ENCODE data around the gene NUDC. TPM values are rescaled to one million over a fixed set of nuclear protein-coding genes. Genes with fewer than 3 reads are reported as not detected.

Gene NUDC
- total RNA-seq, 2 donors from 2014 or later = 65.4 to 66.3 TPM

GRCh38 chr1:26907071-26907917 is 14.2 kb upstream of the NUDC start:
- no peak for TF ChIP-seq POLR2A (IDR thresholded peaks at IDR 0.05)
- TF ChIP-seq, protein P1, sequence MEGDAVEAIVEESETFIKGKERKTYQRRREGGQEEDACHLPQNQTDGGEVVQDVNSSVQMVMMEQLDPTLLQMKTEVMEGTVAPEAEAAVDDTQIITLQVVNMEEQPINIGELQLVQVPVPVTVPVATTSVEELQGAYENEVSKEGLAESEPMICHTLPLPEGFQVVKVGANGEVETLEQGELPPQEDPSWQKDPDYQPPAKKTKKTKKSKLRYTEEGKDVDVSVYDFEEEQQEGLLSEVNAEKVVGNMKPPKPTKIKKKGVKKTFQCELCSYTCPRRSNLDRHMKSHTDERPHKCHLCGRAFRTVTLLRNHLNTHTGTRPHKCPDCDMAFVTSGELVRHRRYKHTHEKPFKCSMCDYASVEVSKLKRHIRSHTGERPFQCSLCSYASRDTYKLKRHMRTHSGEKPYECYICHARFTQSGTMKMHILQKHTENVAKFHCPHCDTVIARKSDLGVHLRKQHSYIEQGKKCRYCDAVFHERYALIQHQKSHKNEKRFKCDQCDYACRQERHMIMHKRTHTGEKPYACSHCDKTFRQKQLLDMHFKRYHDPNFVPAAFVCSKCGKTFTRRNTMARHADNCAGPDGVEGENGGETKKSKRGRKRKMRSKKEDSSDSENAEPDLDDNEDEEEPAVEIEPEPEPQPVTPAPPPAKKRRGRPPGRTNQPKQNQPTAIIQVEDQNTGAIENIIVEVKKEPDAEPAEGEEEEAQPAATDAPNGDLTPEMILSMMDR (IDR thresholded peaks at IDR 0.05) = no peak
- TF ChIP-seq POLR2AphosphoS5 (IDR thresholded peaks at IDR 0.05) = no peak
- no peaks in the 10 kb centered on the region for H3K36me3 ChIP-seq
- intact Hi-C loops (cut with DNase I) = no loop called here
- DNase-seq (ENCODE audit: low spot score) = no peak
- 39% methylated on average over 5 of the region's 6 CpGs for WGBS
- H3K27me3 ChIP-seq (replicated peaks; ENCODE audit: insufficient read depth) = no peaks in the 10 kb centered on the region
- H3K4me3 ChIP-seq = no peak overlapping the region
- no peak overlapping the region for H3K27ac ChIP-seq
- no peaks in the 10 kb centered on the region for H3K9me3 ChIP-seq
- no peaks in the 10 kb centered on the region for H3K4me1 ChIP-seq (replicated peaks)

DNA sequence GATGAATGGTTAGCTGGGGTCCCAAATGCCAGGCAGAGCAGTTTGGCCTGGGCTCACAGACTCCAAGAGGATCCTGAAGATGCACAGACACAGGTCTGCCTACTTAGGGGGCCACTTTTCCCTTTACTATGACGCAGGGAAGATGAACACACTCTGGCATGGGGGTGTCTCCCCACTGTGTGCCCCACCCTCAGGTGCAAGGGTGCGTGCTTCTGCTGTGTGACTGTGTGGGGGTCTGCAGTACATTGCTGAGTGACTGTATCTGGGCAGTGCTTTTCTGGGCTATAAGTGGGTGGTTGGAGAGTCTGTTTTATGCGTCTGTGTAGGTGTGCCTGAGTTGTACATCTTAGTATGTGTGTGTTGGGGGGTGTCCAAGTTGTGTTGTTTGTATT is 11.6 kb upstream of the NUDC start:
- no peaks in the 10 kb centered on the region for H3K27me3 ChIP-seq (replicated peaks; ENCODE audit: insufficient read depth)
- no peaks in the 10 kb centered on the region for H3K36me3 ChIP-seq
- no peaks in the 10 kb centered on the region for H3K9me3 ChIP-seq
- intact Hi-C loops (cut with DNase I) = no loop called here
- H3K27ac ChIP-seq = no peak overlapping the region
- TF ChIP-seq POLR2A (IDR thresholded peaks at IDR 0.05) (no peak), POLR2AphosphoS5 (IDR thresholded peaks at IDR 0.05) (no peak)
- TF ChIP-seq, protein P1 (IDR thresholded peaks at IDR 0.05) = no peak
- no peak for DNase-seq (ENCODE audit: low spot score)
- no peaks in the 10 kb centered on the region for H3K4me1 ChIP-seq (replicated peaks)
- H3K4me3 ChIP-seq = no peak overlapping the region
- WGBS = 80% methylated on average over 3 of the region's 3 CpGs

GRCh38 chr1:26910343-26911160 is 11.0 kb upstream of the NUDC start:
- DNase-seq (ENCODE audit: low spot score) = no peak
- Histone ChIP-seq H3K27ac (no peak overlapping the region), H3K27me3 (replicated peaks; ENCODE audit: insufficient read depth) (no peaks in the 10 kb centered on the region), H3K36me3 (no peaks in the 10 kb centered on the region), H3K4me1 (replicated peaks) (no peaks in the 10 kb centered on the region), H3K9me3 (no peaks in the 10 kb centered on the region), H3K4me3 (no peak overlapping the region)
- no peak for TF ChIP-seq POLR2A (IDR thresholded peaks at IDR 0.05)
- TF ChIP-seq, protein P1 (IDR thresholded peaks at IDR 0.05) = no peak
- no peak for TF ChIP-seq POLR2AphosphoS5 (IDR thresholded peaks at IDR 0.05)
- intact Hi-C loops (cut with DNase I) = no loop called here
- 76% methylated on average over 4 of the region's 4 CpGs for WGBS

GRCh38 chr1:26911399-26912146 is 10.0 kb upstream of the NUDC start:
- 91% methylated on average over 8 of the region's 8 CpGs for WGBS
- no peak overlapping the region for H3K27ac ChIP-seq

More at GRCh38 chr1:26911399-26912146, 10.0 kb upstream of the NUDC start:
- intact Hi-C loops (cut with DNase I) = no loop called here
- no peak for DNase-seq (ENCODE audit: low spot score)
- H3K27me3 ChIP-seq (replicated peaks; ENCODE audit: insufficient read depth) = no peaks in the 10 kb centered on the region
- H3K4me1 ChIP-seq (replicated peaks) = no peaks in the 10 kb centered on the region
- H3K9me3 ChIP-seq = no peaks in the 10 kb centered on the region
- H3K4me3 ChIP-seq = no peak overlapping the region
- TF ChIP-seq, protein P1 (IDR thresholded peaks at IDR 0.05) = no peak
- no peak for TF ChIP-seq POLR2A (IDR thresholded peaks at IDR 0.05)
- no peak for TF ChIP-seq POLR2AphosphoS5 (IDR thresholded peaks at IDR 0.05)
- no peaks in the 10 kb centered on the region for H3K36me3 ChIP-seq
